Fibroblast of lung (primary cell): ENCODE measurements around the gene EPHA1. TPM values are rescaled to one million over a fixed set of nuclear protein-coding genes. Genes with fewer than 3 reads are reported as not detected.
A peak's percentile ranks its signal among the peaks of the same experiment; 100 is the strongest.
"Not testable (repeated sequence)": the region's sequence is repeated elsewhere in the genome, so short reads cannot be mapped to it uniquely, and the experiment has no call there.

Source experiments
- DNase-seq, 2 donors: peaks; one replicate each; pipeline versions ENCODE4 v3.0.0 to v3.0.0-alpha.2; 2010; ENCODE audit warnings: low read depth in 2 of 2
- H2AFZ ChIP-seq: 2 replicates; pipeline ENCODE4 v1.5.1; 2012; ENCODE audit warnings: low read length, control low read depth, inconsistent platforms
- H3K27ac ChIP-seq: 2 replicates; pipeline ENCODE4 v1.5.1; 2011; ENCODE audit warnings: low read length, control low read depth; ENCODE audit not compliant: insufficient read depth
- H3K27me3 ChIP-seq: 2 replicates; pipeline ENCODE4 v1.5.1; 2011; ENCODE audit warnings: mild to moderate bottlenecking, low read length; ENCODE audit not compliant: control insufficient read depth, insufficient read depth
- H3K36me3 ChIP-seq: 2 replicates; pipeline ENCODE4 v1.5.1; 2011; ENCODE audit warnings: low read length; ENCODE audit not compliant: control insufficient read depth, insufficient read depth
- H3K4me1 ChIP-seq: 2 replicates; pipeline ENCODE4 v1.5.1; 2011; ENCODE audit warnings: low read length; ENCODE audit not compliant: control insufficient read depth, insufficient read depth; ENCODE audit errors: extremely low read depth
- H3K4me2 ChIP-seq: 2 replicates; pipeline ENCODE4 v1.5.1; 2011; ENCODE audit warnings: low read length, control low read depth; ENCODE audit not compliant: insufficient read depth; ENCODE audit errors: extremely low read depth
- H3K4me3 ChIP-seq, 4 experiments: fragments of 200-600 bp in 1 of 4; sonication (generic) in 1 of 4; replicated peaks in 1 of 4; 2 replicates each; pipeline ENCODE4 v1.5.1; 2011 to 2016; ENCODE audit warnings: low read length in 4 of 4, low read depth in 3 of 4, mild to moderate bottlenecking in 3 of 4, control low read depth in 2 of 4, inconsistent platforms in 1 of 4, mixed read lengths in 1 of 4; ENCODE audit not compliant: insufficient read depth in 1 of 4; ENCODE audit errors: control extremely low read depth in 1 of 4
- H3K79me2 ChIP-seq: 2 replicates; pipeline ENCODE4 v1.5.1; 2012; ENCODE audit warnings: mild to moderate bottlenecking, low read length, inconsistent platforms; ENCODE audit not compliant: control insufficient read depth, insufficient read depth
- H3K9ac ChIP-seq: 2 replicates; pipeline ENCODE4 v1.5.1; 2011; ENCODE audit warnings: mild to moderate bottlenecking, low read length, control low read depth; ENCODE audit not compliant: insufficient read depth
- H3K9me3 ChIP-seq: 2 replicates; pipeline ENCODE4 v1.5.1; 2012; ENCODE audit warnings: low read depth, low read length; ENCODE audit not compliant: control insufficient read depth, insufficient read depth
- H4K20me1 ChIP-seq: 2 replicates; pipeline ENCODE4 v1.5.1; 2011; ENCODE audit warnings: low read length; ENCODE audit not compliant: control insufficient read depth, insufficient read depth; ENCODE audit errors: extremely low read depth
- CTCF ChIP-seq, 2 donors: IDR thresholded peaks in 1 of 2; conservative IDR thresholded peaks in 1 of 2; 1 replicate in 1 of 2; 2 replicates in 1 of 2; pipeline ENCODE4 v1.5.1; 2011 to 2012; ENCODE audit warnings: low read length in 2 of 2, control low read depth in 1 of 2, inconsistent platforms in 1 of 2, low read depth in 1 of 2, mild to moderate bottlenecking in 1 of 2
- EZH2 ChIP-seq: IDR thresholded peaks from 2 replicates; pipeline ENCODE4 v1.5.1; 2012; ENCODE audit warnings: low read length, control low read depth, mild to moderate bottlenecking; ENCODE audit errors: missing control alignments
- polyA plus RNA-seq, 2 donors: library from polyadenylated mRNA; depleted of rRNA in 1 of 2; stranded (reverse) in 1 of 2; unstranded in 1 of 2; fragments of >200 nt; gene quantifications; 2 replicates each; pipeline ENCODE4 v1.2.1, GENCODE V29; 2011 to 2012; ENCODE audit warnings: missing spikeins in 1 of 2
- total RNA-seq: library from RNA; depleted of rRNA; stranded (reverse); fragments of >200 nt; gene quantifications from 2 replicates; pipeline ENCODE4 v1.2.1, GENCODE V29; 2014

EPHA1 gene
- total and polyA plus RNA-seq, 2 donors (not counting 1 experiment from before 2014, with no cell fraction given), result under 0.01 to 0.09 TPM

DNA sequence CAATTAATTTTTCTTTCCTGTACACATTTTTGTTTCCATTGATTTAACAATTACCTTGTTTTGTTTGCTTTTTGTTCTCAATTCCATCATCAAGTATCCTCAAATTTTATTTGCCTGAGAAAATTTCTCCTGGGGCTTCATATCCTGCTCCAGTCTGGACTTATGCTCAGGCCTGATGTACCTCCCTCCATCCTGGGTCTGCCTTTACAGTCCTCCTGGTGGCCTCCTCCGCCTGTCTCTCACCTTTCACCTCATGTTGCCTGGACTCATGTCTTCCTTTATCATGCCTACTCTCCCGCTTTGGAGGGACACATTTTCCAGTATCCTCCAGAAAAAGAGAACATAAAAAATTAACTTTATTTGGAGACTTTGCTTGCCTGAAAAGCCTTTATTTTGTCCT lies 22.5 kb upstream of the EPHA1 start:
- no peak for TF ChIP-seq EZH2
- no peak for TF ChIP-seq CTCF (conservative IDR thresholded peaks at IDR 0.05 in 1 of 2, IDR thresholded peaks at IDR 0.05 in 1 of 2; ENCODE audit: low read depth in 1 of 2, low read length in 2 of 2)

GRCh38 chr7:143429770-143430698 lies 21.4 kb upstream of the EPHA1 start:
- no peak for TF ChIP-seq EZH2
- TF ChIP-seq CTCF (conservative IDR thresholded peaks at IDR 0.05 in 1 of 2, IDR thresholded peaks at IDR 0.05 in 1 of 2; ENCODE audit: low read depth in 1 of 2, low read length in 2 of 2), result no peak
- H3K79me2 ChIP-seq, result no peaks in the 10 kb centered on the region
- no peaks in the 10 kb centered on the region for H3K27me3 ChIP-seq
- no peak overlapping the region for H3K4me2 ChIP-seq
- H2AFZ ChIP-seq, result peak overlapping the region; percentile 16
- peak overlapping the region; percentile 47 for H3K27ac ChIP-seq
- peak; percentile 20 to 38 for DNase-seq
- no peaks in the 10 kb centered on the region for H3K36me3 ChIP-seq
- H3K9ac ChIP-seq, result no peak overlapping the region
- H3K4me1 ChIP-seq, result peaks cover 5% of the 10 kb centered on the region
- H3K9me3 ChIP-seq, result no peaks in the 10 kb centered on the region
- no peak overlapping the region for H3K4me3 ChIP-seq
- no peaks in the 10 kb centered on the region for H4K20me1 ChIP-seq

More for the DNA sequence above, 22.5 kb upstream of the EPHA1 start:
- no peak overlapping the region for H3K4me3 ChIP-seq
- H3K9ac ChIP-seq, result no peak overlapping the region
- no peak overlapping the region for H2AFZ ChIP-seq
- H3K4me1 ChIP-seq, result peaks cover 5% of the 10 kb centered on the region
- no peak for DNase-seq
- H3K27ac ChIP-seq, result no peak overlapping the region
- H4K20me1 ChIP-seq, result no peaks in the 10 kb centered on the region
- no peaks in the 10 kb centered on the region for H3K27me3 ChIP-seq
- H3K36me3 ChIP-seq, result no peaks in the 10 kb centered on the region
- no peaks in the 10 kb centered on the region for H3K9me3 ChIP-seq
- no peaks in the 10 kb centered on the region for H3K79me2 ChIP-seq
- H3K4me2 ChIP-seq, result no peak overlapping the region

DNA sequence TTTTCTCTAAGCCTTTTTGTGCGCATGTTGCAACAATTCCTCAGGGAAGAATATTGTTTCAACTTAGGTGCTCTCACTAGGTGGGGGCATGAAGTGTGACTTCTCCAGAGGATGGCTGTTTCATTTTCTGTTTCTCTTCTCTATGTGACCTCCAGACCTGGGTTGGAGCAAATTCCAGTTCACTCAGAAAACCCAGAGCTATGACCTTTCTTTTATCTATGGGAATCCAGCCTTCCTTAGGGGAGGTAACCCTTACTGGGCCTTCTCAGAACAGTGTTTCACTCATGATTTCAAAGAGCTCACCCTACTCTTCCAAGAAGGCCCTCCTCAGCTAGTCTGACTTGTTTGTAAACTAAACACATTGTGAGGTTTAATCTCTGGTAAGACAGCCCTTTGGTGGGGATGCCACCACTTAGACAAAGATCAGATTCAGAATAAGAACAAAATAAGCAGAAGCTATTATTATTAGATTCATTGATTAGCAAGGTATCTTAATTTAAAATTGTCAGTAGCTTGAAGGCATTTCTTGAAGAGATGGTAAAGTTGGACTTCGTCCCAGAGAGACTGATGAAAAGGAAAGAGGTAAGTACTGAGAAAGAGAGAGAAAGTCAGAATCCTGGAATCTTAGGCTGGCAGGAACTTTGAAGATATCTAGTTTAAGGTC lies 18.0 kb upstream of the EPHA1 start:
- no peak overlapping the region for H3K4me3 ChIP-seq
- peaks cover 5% of the 10 kb centered on the region for H3K4me1 ChIP-seq
- no peak overlapping the region for H3K9ac ChIP-seq
- no peaks in the 10 kb centered on the region for H4K20me1 ChIP-seq
- no peak for TF ChIP-seq EZH2
- no peak for TF ChIP-seq CTCF (conservative IDR thresholded peaks at IDR 0.05 in 1 of 2, IDR thresholded peaks at IDR 0.05 in 1 of 2; ENCODE audit: low read depth in 1 of 2, low read length in 2 of 2)
- no peak for DNase-seq
- no peak overlapping the region for H2AFZ ChIP-seq
- H3K27me3 ChIP-seq, result no peaks in the 10 kb centered on the region
- no peaks in the 10 kb centered on the region for H3K79me2 ChIP-seq
- H3K9me3 ChIP-seq, result no peaks in the 10 kb centered on the region
- no peak overlapping the region for H3K4me2 ChIP-seq
- no peaks in the 10 kb centered on the region for H3K36me3 ChIP-seq
- no peak overlapping the region for H3K27ac ChIP-seq

DNA sequence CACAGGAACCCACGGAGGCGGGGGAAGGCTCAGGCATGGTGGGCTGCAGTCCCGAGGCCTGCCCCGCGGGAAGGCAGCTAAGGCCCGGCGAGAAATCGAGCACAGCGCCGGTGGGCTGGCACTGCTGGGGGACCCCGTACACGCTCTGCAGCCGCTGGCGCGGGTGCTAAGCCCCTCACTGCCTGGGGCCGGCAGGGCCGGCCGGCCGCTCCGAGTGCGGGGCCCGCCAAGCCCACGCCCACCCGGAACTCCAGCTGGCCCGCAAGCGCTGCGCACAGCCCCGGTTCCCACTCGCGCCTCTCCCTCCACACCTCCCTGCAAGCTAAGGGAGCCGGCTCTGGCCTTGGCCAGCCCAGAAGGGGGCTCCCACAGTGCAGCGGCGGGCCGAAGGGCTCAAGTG lies 15.8 kb upstream of the EPHA1 start:
- not testable (repeated sequence) for H3K4me3 ChIP-seq, H3K9me3 ChIP-seq, H3K4me1 ChIP-seq, H3K27me3 ChIP-seq, H3K27ac ChIP-seq, H3K9ac ChIP-seq, H3K79me2 ChIP-seq, H4K20me1 ChIP-seq, H3K36me3 ChIP-seq, H2AFZ ChIP-seq, H3K4me2 ChIP-seq, DNase-seq
